C4-2B (cell line): Measurements from ENCODE around the gene DNAAF1.

Source experiments
- H3K27ac ChIP-seq: fragments of 450-650 bp; 2 replicates; pipeline ENCODE4 v1.5.1; 2017
- CTCF ChIP-seq: fragments of 450-650 bp; conservative IDR thresholded peaks from 2 replicates; pipeline ENCODE4 v1.5.1; 2017; ENCODE audit warnings: mild to moderate bottlenecking
- ZFX ChIP-seq: fragments of 450-650 bp; IDR thresholded peaks from 2 replicates; pipeline ENCODE4 v1.6.1; 2017

Gene DNAAF1

GRCh38 chr16:84131117-84131516 lies 14.0 kb upstream of the DNAAF1 start:
- TF ChIP-seq ZFX = no peak
- TF ChIP-seq CTCF = no peak
- H3K27ac ChIP-seq = no peak overlapping the region

GRCh38 chr16:84132527-84133285 lies 12.4 kb upstream of the DNAAF1 start:
- no peak overlapping the region for H3K27ac ChIP-seq
- TF ChIP-seq CTCF = no peak
- TF ChIP-seq ZFX = no peak

GRCh38 chr16:84136331-84137125 lies 8.6 kb upstream of the DNAAF1 start:
- TF ChIP-seq CTCF (no peak), ZFX (no peak)
- no peak overlapping the region for H3K27ac ChIP-seq

- H3K27ac ChIP-seq = no peak overlapping the region
- TF ChIP-seq CTCF (no peak), ZFX (no peak)
Observed at GRCh38 chr16:84137287-84137686, 7.8 kb upstream of the DNAAF1 start.

GRCh38 chr16:84137769-84138357 lies 7.2 kb upstream of the DNAAF1 start:
- H3K27ac ChIP-seq = no peak overlapping the region
- TF ChIP-seq CTCF (no peak), ZFX (no peak)

- no peak for TF ChIP-seq CTCF
- no peak for TF ChIP-seq ZFX
- no peak overlapping the region for H3K27ac ChIP-seq
Observed at GRCh38 chr16:84138500-84138823, 6.6 kb upstream of the DNAAF1 start.
